Loucy (cell line): ENCODE measurements around the gene APH1B.

Experiments used
- H2AFZ ChIP-seq: fragments of 200-600 bp; sonication (generic); 2 replicates; pipeline ENCODE4 v1.6.0; 2016; ENCODE audit warnings: antibody characterized with exemption, mild to moderate bottlenecking, low read length, moderate library complexity
- H3F3A ChIP-seq: fragments of 200-600 bp; 2 replicates; pipeline ENCODE4 v1.6.0; 2016; ENCODE audit warnings: antibody characterized with exemption, low read depth, mild to moderate bottlenecking
- H3K27me3 ChIP-seq: fragments of 200-600 bp; sonication (generic); 2 replicates; pipeline ENCODE4 v1.6.1; 2014; ENCODE audit warnings: low read length, mild to moderate bottlenecking; ENCODE audit not compliant: insufficient read depth, poor library complexity, severe bottlenecking
- H3K36me3 ChIP-seq: fragments of 200-600 bp; sonication (generic); 2 replicates; pipeline ENCODE4 v1.6.1; 2016; ENCODE audit warnings: low read length; ENCODE audit not compliant: insufficient read depth
- H3K4me1 ChIP-seq: fragments of 200-600 bp; sonication (generic); 2 replicates; pipeline ENCODE4 v1.5.1; 2014; ENCODE audit warnings: low read length, mild to moderate bottlenecking; ENCODE audit not compliant: insufficient read depth, poor library complexity, severe bottlenecking
- H3K4me2 ChIP-seq: fragments of 200-600 bp; sonication (generic); 2 replicates; pipeline ENCODE4 v1.6.0; 2014; ENCODE audit warnings: antibody characterized with exemption, low read length, low read depth, mild to moderate bottlenecking; ENCODE audit not compliant: poor library complexity, severe bottlenecking
- H3K4me3 ChIP-seq: fragments of 200-600 bp; sonication (generic); 2 replicates; pipeline ENCODE4 v1.5.1; 2014; ENCODE audit warnings: low read length, mild to moderate bottlenecking, mixed read lengths; ENCODE audit not compliant: poor library complexity, severe bottlenecking
- H3K79me2 ChIP-seq: fragments of 200-600 bp; sonication (generic); 2 replicates; pipeline ENCODE4 v1.6.1; 2014; ENCODE audit warnings: low read length; ENCODE audit not compliant: insufficient read depth
- H3K9ac ChIP-seq: fragments of 200-600 bp; sonication (generic); 2 replicates; pipeline ENCODE4 v1.6.0; 2014; ENCODE audit warnings: mild to moderate bottlenecking, low read depth, low read length, moderate library complexity; ENCODE audit not compliant: poor library complexity, severe bottlenecking
- H3K9me2 ChIP-seq: fragments of 200-600 bp; sonication (generic); replicated peaks from 2 replicates; pipeline ENCODE4 v1.6.1; 2016; ENCODE audit warnings: low read depth, low read length, mixed read lengths
- H3K9me3 ChIP-seq: fragments of 200-600 bp; sonication (generic); 2 replicates; pipeline ENCODE4 v1.6.1; 2014; ENCODE audit warnings: mild to moderate bottlenecking, antibody characterized with exemption, low read length, low read depth; ENCODE audit not compliant: insufficient read depth
- H4K20me1 ChIP-seq: fragments of 200-600 bp; sonication (generic); 2 replicates; pipeline ENCODE4 v1.6.0; 2014; ENCODE audit warnings: antibody characterized with exemption, low read length, mild to moderate bottlenecking; ENCODE audit not compliant: insufficient read depth, poor library complexity, severe bottlenecking
- CTCF ChIP-seq: fragments of 200-600 bp; sonication (generic); conservative IDR thresholded peaks from 2 replicates; pipeline ENCODE4 v1.5.1; 2014; ENCODE audit warnings: mild to moderate bottlenecking, antibody characterized with exemption, low read length
- EZH2phosphoT487 ChIP-seq: fragments of 200-600 bp; IDR thresholded peaks from 2 replicates; pipeline ENCODE4 v1.6.1; 2018; ENCODE audit warnings: antibody characterized with exemption, mild to moderate bottlenecking, moderate library complexity, borderline replicate concordance

The APH1B gene

GRCh38 chr15:63284335-63284734 is 6.9 kb downstream of the APH1B start:
- Histone ChIP-seq H3K27me3 (no peaks in the 10 kb centered on the region), H3K9ac (no peak overlapping the region), H3K4me3 (no peak overlapping the region), H3K4me2 (no peak overlapping the region), H2AFZ (no peak overlapping the region), H3K9me2 (no peaks in the 10 kb centered on the region), H3F3A (no peaks in the 10 kb centered on the region), H3K9me3 (no peaks in the 10 kb centered on the region), H3K36me3 (no peaks in the 10 kb centered on the region; the same call in 1 of the 2 replicates), H3K79me2 (no peaks in the 10 kb centered on the region), H3K4me1 (peaks cover 25% of the 10 kb centered on the region), H4K20me1 (no peaks in the 10 kb centered on the region)
- TF ChIP-seq EZH2phosphoT487 (no peak), CTCF (no peak)

GRCh38 chr15:63287109-63287508 is 9.7 kb downstream of the APH1B start:
- H3K9ac ChIP-seq: no peak overlapping the region
- no peaks in the 10 kb centered on the region for H4K20me1 ChIP-seq
- H3K4me1 ChIP-seq: peaks cover 29% of the 10 kb centered on the region
- H2AFZ ChIP-seq: no peak overlapping the region
- H3K79me2 ChIP-seq: no peaks in the 10 kb centered on the region
- H3K9me2 ChIP-seq: no peaks in the 10 kb centered on the region
- no peak overlapping the region for H3K4me2 ChIP-seq
- TF ChIP-seq CTCF (no peak), EZH2phosphoT487 (no peak)
- no peaks in the 10 kb centered on the region for H3K27me3 ChIP-seq
- no peaks in the 10 kb centered on the region; the same call in 1 of the 2 replicates for H3K36me3 ChIP-seq
- no peak overlapping the region for H3K4me3 ChIP-seq
- no peaks in the 10 kb centered on the region for H3F3A ChIP-seq
- H3K9me3 ChIP-seq: no peaks in the 10 kb centered on the region

- H3K27me3 ChIP-seq: no peaks in the 10 kb centered on the region
- H3K9ac ChIP-seq: peak overlapping the region; percentile 56
- no peaks in the 10 kb centered on the region for H4K20me1 ChIP-seq
- no peak for TF ChIP-seq CTCF
- TF ChIP-seq EZH2phosphoT487: no peak
- H3F3A ChIP-seq: no peaks in the 10 kb centered on the region
- H3K36me3 ChIP-seq: no peaks in the 10 kb centered on the region; the same call in 1 of the 2 replicates
- H3K4me1 ChIP-seq: peaks cover 23% of the 10 kb centered on the region
- no peaks in the 10 kb centered on the region for H3K79me2 ChIP-seq
- peak overlapping the region; percentile 27 for H3K4me3 ChIP-seq
- peak overlapping the region; percentile 11 for H2AFZ ChIP-seq
- H3K9me2 ChIP-seq: no peaks in the 10 kb centered on the region
- H3K9me3 ChIP-seq: no peaks in the 10 kb centered on the region
- H3K4me2 ChIP-seq: peak overlapping the region; percentile 67
These were observed 10.9 kb downstream of the APH1B start for GRCh38 chr15:63288342-63288741.
